ENCODE data around the gene MFSD12.

DNA sequence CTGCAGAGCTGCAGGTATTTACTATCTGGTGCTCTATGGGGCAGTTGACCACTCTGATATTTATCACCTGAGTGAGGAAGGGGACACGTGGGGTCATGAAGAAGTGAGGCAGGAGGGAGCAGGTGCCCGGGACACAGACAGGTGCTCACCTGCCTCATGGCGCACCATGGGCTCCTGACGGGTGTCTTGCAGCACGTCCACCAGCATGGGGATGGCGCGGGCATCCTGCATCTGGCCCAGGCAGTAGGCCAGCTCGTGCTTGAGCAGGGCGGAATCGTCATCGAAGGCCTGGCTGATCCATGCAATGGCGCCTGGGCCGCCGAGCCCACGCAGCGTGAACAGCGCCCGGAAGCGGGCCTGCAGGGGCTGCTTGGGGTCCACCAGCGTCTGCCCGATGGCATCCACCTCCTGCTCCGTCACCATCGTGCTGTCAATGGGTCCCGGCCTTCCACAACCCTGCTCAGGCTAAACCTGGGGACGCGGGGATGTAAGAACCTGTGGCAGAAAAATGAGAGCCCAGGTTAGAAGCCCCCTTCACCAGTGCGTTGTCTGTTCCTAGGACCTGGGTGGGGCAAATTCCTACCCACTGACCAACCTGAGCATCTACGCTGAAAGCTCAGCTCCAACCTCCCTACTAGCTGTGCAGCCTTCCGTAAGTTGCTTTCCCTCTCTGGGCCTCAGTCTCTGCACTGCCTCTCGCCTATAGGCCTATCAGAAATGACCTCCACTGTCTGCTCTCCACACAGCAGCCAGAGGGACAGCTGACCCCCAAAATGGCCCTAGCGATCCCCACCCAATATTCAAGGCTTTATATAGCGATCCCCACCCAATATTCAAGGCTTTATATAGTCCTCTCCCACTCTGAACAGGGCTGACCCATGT, 60.8 kb downstream of the MFSD12 start:
- TF ChIP-seq POLR2AphosphoS5 (IDR thresholded peaks at IDR 0.05; ENCODE audit: insufficient read depth, low read depth, low read length) (no peak), CTCF (IDR thresholded peaks at IDR 0.05; ENCODE audit: extremely low read depth in 1 of 2, insufficient read depth in 1 of 2, low read depth in 1 of 2, low read length in 2 of 2) (no peak), POLR2A (IDR thresholded peaks at IDR 0.05; ENCODE audit: low read depth, low read length) (no peak), EZH2 (IDR thresholded peaks at IDR 0.05; ENCODE audit: borderline replicate concordance, low read depth, low read length, severe bottlenecking) (no peak), FOS (IDR thresholded peaks at IDR 0.05; ENCODE audit: borderline replicate concordance, insufficient read depth, low read length) (no peak), JUN (IDR thresholded peaks at IDR 0.05; ENCODE audit: borderline replicate concordance, insufficient read depth, insufficient read length, low read depth) (no peak)
- TF ChIP-seq, protein P1, sequence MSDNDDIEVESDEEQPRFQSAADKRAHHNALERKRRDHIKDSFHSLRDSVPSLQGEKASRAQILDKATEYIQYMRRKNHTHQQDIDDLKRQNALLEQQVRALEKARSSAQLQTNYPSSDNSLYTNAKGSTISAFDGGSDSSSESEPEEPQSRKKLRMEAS (IDR thresholded peaks at IDR 0.05; ENCODE audit: insufficient read depth, insufficient read length) = no peak

Measured in endothelial cell of umbilical vein (primary cell).